Gastrocnemius medialis (tissue), 4 donors: ENCODE results near the gene SLC25A5. TPM values are rescaled to one million over a fixed set of nuclear protein-coding genes. Genes with fewer than 3 reads are reported as not detected.

Experiments
- ATAC-seq, 2 donors: fragments of 150-250 bp; one replicate each; pipeline ENCODE4 v1.9.1; 2016
- DNase-seq, 2 donors: peaks; one replicate each; pipeline ENCODE4 v3.0.0-alpha.2; 2019
- H3K27ac ChIP-seq, 4 donors: fragments of 200-600 bp; sonication (generic); 1 replicate in 1 of 4; 2 replicates in 3 of 4; pipeline ENCODE4 v1.5.1; 2016 to 2018; ENCODE audit warnings: mild to moderate bottlenecking in 2 of 4, moderate library complexity in 1 of 4
- H3K27me3 ChIP-seq, 3 donors: fragments of 200-600 bp; sonication (generic) in 2 of 3; 1 replicate in 1 of 3; 2 replicates in 2 of 3; pipeline versions ENCODE4 v1.5.1 to v1.6.0; 2016 to 2019; ENCODE audit warnings: mild to moderate bottlenecking in 1 of 3, moderate library complexity in 1 of 3
- H3K36me3 ChIP-seq, 2 donors: fragments of 200-600 bp; sonication (generic) in 1 of 2; one replicate each; pipeline ENCODE4 v1.5.1; 2017 to 2018
- H3K4me1 ChIP-seq, 2 donors: fragments of 200-600 bp; sonication (generic) in 1 of 2; one replicate each; pipeline ENCODE4 v1.5.1; 2016 to 2017; ENCODE audit warnings: mild to moderate bottlenecking in 2 of 2
- H3K4me3 ChIP-seq, 4 donors: fragments of 200-600 bp; sonication (generic) in 3 of 4; 1 replicate in 1 of 4; 2 replicates in 3 of 4; pipeline ENCODE4 v1.5.1; 2016 to 2019; ENCODE audit warnings: mild to moderate bottlenecking in 2 of 4
- H3K9me3 ChIP-seq, 3 donors: fragments of 200-600 bp; sonication (generic) in 2 of 3; 1 replicate in 1 of 3; 2 replicates in 2 of 3; pipeline ENCODE4 v1.5.1; 2016 to 2019
- CTCF ChIP-seq, 5 experiments: fragments of 450-650 bp in 3 of 5; fragments of 200-600 bp in 2 of 5; sonication (generic) in 2 of 5; IDR thresholded peaks in 4 of 5; conservative IDR thresholded peaks in 1 of 5; 1 replicate in 4 of 5; 2 replicates in 1 of 5; pipeline ENCODE4 v1.5.1; 2016 to 2019; ENCODE audit warnings: antibody characterized with exemption in 5 of 5, mild to moderate bottlenecking in 3 of 5, moderate library complexity in 3 of 5
- POLR2A ChIP-seq, 2 donors: fragments of 450-650 bp; IDR thresholded peaks; one replicate each; pipeline ENCODE4 v1.6.1; 2017; ENCODE audit warnings: antibody characterized with exemption in 2 of 2, mild to moderate bottlenecking in 2 of 2, moderate library complexity in 2 of 2
- in situ Hi-C, 4 donors: fragments of 200-750 bp; cut with MboI; loops; one replicate each; pipeline versions ENCODE4 v1.15.0 to v1.8.0; 2017; ENCODE audit warnings: low sequenced_read_pairs in 4 of 4
- intact Hi-C: fragments of 100-400 bp; cut with DNase I; formaldehyde crosslinking; loops from one replicate; pipeline ENCODE4 v1.15.1; 2023; ENCODE audit warnings: low total_unique reads
- total RNA-seq, 4 donors: library from RNA; depleted of rRNA; stranded (reverse); fragments of >200 nt; gene quantifications; one replicate each; pipeline versions ENCODE4 v1.1.0 to v1.2.3, GENCODE V29; 2016

The SLC25A5 gene
- total RNA-seq, 4 donors from 2014 or later, result 38.2 to 65.3 (median 52.2) TPM

DNA sequence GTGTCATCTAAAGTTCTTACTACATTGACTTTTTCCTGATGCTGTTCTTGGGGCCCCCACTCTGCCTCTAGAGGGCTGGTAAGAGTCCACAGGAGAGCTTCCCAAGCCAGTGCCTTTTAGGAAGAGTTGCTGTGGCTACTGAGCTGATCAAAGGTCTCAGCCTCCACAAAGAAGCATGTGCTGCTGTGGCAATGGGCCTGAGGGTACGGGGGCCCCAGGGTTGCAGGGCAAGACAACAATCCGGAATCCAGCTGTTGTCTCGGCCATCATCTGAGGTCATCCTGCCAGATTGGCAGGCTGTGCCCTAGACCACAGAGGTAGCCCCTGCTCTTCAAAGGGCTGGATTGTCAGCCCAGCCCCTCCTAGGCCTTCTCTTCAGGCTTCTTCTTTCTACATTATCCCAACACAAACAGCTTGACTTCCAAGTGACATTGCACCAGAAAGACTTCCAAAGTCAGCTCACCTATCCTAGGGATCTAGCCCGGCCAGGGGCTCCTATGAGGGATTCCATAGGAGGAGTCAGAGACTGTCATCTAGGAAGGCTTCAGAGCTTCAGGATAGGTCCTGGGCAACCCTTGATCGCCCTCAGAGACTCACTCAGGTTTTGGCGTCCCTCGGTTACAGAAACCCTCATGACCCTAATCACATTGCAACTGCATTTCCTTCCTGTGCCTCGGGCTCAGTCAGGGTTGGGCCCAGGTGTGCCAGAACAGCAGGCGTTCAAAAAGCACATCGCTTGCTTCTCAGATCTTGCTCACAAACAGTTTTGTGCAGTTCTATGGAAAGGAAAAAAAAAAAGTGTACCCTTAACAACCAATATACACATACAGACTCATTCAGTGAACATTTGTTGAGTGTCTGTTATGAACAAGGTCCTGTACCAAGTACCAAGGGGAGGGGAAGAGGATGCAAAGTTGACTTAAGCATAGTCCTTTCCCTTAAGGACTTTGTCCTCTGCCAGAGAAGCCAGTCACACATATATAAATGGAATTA, 27.8 kb downstream of the SLC25A5 start:
- H3K36me3 ChIP-seq, result no peaks in the 10 kb centered on the region
- no peak overlapping the region for H3K27ac ChIP-seq
- H3K4me3 ChIP-seq, result no peak overlapping the region
- intact Hi-C loops (no loop called here), in situ Hi-C loops (no loop called here)
- no peaks in the 10 kb centered on the region for H3K4me1 ChIP-seq
- DNase-seq, result no peak
- ATAC-seq, result no peak
- no peaks in the 10 kb centered on the region for H3K9me3 ChIP-seq
- TF ChIP-seq POLR2A (IDR thresholded peaks at IDR 0.05) (no peak), CTCF (IDR thresholded peaks at IDR 0.05 in 4 of 5, conservative IDR thresholded peaks at IDR 0.05 in 1 of 5) (no peak)
- no peaks in the 10 kb centered on the region for H3K27me3 ChIP-seq

GRCh38 chrX:119497185-119497584, 28.9 kb downstream of the SLC25A5 start:
- Histone ChIP-seq H3K9me3 (no peaks in the 10 kb centered on the region), H3K4me1 (no peaks in the 10 kb centered on the region), H3K36me3 (no peaks in the 10 kb centered on the region), H3K27ac (no peak overlapping the region), H3K4me3 (no peak overlapping the region), H3K27me3 (no peaks in the 10 kb centered on the region)
- ATAC-seq (no peak), DNase-seq (no peak)
- in situ Hi-C loops, result no loop called here
- intact Hi-C loops, result no loop called here
- TF ChIP-seq POLR2A (IDR thresholded peaks at IDR 0.05), result no peak
- TF ChIP-seq CTCF (IDR thresholded peaks at IDR 0.05 in 4 of 5, conservative IDR thresholded peaks at IDR 0.05 in 1 of 5), result no peak

- no peak for TF ChIP-seq CTCF (IDR thresholded peaks at IDR 0.05 in 4 of 5, conservative IDR thresholded peaks at IDR 0.05 in 1 of 5)
- TF ChIP-seq POLR2A (IDR thresholded peaks at IDR 0.05), result no peak
- Histone ChIP-seq H3K27ac (no peak overlapping the region), H3K27me3 (no peaks in the 10 kb centered on the region), H3K36me3 (no peaks in the 10 kb centered on the region), H3K4me1 (no peaks in the 10 kb centered on the region), H3K9me3 (no peaks in the 10 kb centered on the region), H3K4me3 (no peak overlapping the region)
- DNase-seq, result no peak
- ATAC-seq, result no peak
- intact Hi-C loops, result no loop called here
- in situ Hi-C loops, result loop anchor here in 1 of 4 donors (25.0 kb wide), 1 partner anchor 237 kb away; no protein-coding TSS in a partner anchor
Observed at GRCh38 chrX:119500061-119500800, 32.0 kb downstream of the SLC25A5 start.

DNA sequence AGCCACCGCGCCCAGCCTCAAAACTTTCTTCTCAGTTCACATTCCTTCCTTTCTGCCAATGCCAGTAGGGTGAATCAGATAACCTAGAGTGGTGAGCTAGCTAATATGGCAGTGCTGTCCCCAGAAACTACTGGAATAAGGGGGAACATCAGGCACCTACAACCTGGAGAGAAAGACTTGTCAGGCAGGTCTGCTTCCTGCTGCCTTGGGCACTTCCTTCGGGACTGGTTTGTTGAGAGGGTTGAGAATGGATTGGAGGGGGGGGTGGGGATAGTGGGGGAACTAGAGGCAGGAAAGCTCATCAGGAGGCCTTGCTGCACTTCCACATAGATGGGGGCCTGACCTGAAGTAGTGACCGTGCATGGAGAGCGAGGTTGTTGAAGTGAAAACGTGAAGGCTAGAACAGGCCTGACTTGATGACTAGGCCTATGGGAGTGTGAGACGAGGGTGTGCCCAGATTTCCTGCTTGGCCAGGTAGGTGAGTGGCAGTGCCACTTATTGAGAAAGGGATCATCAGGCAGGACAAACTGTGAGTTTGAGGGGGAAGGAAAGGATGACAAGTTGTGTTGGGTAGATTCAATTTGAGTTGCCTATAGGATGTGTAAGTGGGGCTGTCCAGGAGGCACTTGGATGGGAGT, 33.4 kb downstream of the SLC25A5 start:
- no peaks in the 10 kb centered on the region for H3K27me3 ChIP-seq
- no peak overlapping the region for H3K27ac ChIP-seq
- H3K4me3 ChIP-seq, result no peak overlapping the region
- H3K4me1 ChIP-seq, result no peaks in the 10 kb centered on the region
- intact Hi-C loops, result no loop called here
- no peaks in the 10 kb centered on the region for H3K9me3 ChIP-seq
- H3K36me3 ChIP-seq, result no peaks in the 10 kb centered on the region
- TF ChIP-seq CTCF (IDR thresholded peaks at IDR 0.05 in 4 of 5, conservative IDR thresholded peaks at IDR 0.05 in 1 of 5) (no peak), POLR2A (IDR thresholded peaks at IDR 0.05) (no peak)
- in situ Hi-C loops, result loop anchor here in 1 of 4 donors (25.0 kb wide), 1 partner anchor 236 kb away; no protein-coding TSS in a partner anchor
- DNase-seq (no peak), ATAC-seq (no peak)
